Activated naive CD8-positive, alpha-beta T cell treated with anti-CD3 and anti-CD28 coated beads, Interleukin-2, amount 50 U/mL, for 16 hours (primary cell): ENCODE data around the gene ACYP2.
"Not testable (repeated sequence)": the region's sequence is repeated elsewhere in the genome, so short reads cannot be mapped to it uniquely, and the experiment has no call there.

Experiments used
- DNase-seq: peaks from one replicate; pipeline ENCODE4 v3.0.0-alpha.2; 2020; ENCODE audit warnings: low read depth, low spot score

Gene ACYP2

DNA sequence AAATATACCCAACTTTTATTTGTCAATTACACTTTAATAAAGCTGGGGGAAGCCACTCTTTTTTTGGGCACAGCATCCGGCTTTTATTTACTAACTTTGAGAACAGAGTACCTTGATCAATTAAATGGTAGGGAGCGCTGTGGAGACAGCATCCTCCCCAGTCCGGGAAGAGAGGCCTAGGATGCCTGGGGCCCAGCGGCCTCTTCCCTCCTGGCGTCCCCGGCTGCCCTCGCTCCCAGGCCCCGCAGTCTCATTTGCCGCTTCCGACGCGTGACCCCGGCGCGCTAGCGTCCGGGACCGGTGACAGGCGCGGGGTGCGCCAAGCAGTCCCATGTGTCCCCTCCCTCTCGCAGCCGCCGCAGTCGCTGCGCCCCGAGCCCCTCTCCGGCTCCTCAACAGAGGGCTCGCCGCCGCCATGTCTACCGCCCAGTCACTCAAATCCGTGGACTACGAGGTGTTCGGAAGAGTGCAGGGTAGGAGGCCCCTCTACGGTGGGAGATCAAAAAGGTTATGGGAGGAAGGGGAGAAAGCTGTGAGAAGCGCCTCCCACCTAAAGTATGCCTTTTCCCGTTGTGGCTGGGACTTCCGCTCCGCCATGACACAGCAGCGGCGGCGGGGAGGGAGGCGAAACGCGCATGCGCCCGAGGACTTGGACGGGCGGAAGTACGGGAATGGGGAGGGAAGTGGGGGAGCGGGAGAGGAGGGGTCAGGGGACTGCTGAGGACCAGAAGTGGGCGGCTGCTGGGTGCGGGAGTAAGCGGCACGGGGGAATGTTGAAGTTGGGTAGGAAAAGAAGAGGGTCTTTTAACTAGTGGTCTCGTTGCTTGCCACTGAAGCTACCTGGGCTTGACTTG lies at the start of gene ACYP2:
TSS of gene ACYP2 (plus strand) at position 332 of the 854 bp plus-strand sequence.
- DNase-seq: peak; percentile 82

DNA sequence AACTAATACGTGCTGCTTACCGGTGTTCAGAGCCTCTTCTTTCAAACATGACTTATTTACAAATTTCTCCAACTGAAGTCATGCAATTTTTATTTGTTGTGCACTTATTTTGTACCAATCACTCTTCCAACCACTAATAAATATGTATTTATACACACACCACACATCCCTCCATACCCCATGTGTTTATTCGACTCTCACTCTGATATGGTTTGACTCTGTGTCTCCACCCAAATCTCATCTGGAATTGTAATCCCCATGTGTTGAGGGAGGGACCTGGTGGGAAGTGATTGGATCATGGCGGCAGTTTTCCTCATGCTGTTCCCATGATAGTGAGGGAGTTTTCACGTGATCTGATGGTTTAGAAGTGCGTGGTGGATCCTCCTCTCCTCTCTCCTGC lies 49.5 kb upstream of the ACYP2 start:
- no peak for DNase-seq

DNA sequence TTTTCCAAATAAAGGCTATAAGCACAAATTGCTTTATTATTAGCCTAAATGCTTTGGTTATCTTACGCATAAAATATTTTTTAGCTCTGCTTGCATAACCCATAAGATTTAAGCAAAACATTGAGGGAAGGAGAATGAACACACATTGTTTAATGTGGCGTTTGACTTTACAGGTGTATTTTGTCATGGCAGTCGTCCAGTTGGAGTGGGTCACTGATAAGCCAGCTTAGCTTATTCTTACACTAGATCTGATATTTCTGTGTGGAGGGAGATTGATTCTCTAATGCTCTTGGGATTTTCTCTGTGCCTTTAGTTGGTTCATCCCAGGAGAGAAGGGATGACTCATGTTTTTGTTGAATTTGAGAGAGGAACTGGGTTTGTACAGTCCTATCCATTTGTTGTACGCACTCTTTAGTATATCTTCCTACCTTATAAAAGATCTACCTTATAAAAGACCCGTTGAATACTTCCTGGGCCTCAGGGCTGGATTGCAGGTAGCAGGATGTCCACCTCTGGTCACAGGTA lies 47.5 kb upstream of the ACYP2 start:
- DNase-seq: no peak

GRCh38 chr2:54072483-54072882 lies 42.9 kb upstream of the ACYP2 start:
- DNase-seq: not testable (repeated sequence)

GRCh38 chr2:54073796-54074195 lies 41.6 kb upstream of the ACYP2 start:
- no peak for DNase-seq

GRCh38 chr2:54074606-54075341 lies 40.6 kb upstream of the ACYP2 start:
- DNase-seq: no peak

- DNase-seq: no peak
Measured at GRCh38 chr2:54076586-54076985, 38.8 kb upstream of the ACYP2 start.

GRCh38 chr2:54077088-54077900 lies 38.1 kb upstream of the ACYP2 start:
- no peak for DNase-seq

GRCh38 chr2:54079331-54079730 lies 36.1 kb upstream of the ACYP2 start:
- DNase-seq: no peak

- DNase-seq: no peak
Measured at GRCh38 chr2:54081574-54081973, 33.8 kb upstream of the ACYP2 start.

DNA sequence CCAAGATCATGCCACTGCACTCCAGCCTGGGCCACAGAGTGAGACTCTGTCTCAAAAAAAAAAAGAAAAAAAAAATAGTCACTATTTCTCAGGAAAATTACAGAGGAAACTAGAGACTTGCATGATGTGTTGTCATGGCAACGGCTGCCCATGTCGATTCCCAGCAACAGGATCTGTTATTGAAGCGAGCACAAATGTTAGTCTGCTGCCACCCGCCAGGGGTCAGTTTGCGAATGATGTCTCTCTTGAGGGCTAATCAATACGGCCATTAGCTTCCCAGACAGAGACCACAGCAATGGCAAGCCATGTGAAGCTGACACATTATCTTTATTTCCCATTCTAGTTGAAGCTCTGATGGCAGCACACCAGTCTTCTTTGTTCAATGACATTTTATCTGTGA lies 32.4 kb upstream of the ACYP2 start:
- no peak for DNase-seq

DNA sequence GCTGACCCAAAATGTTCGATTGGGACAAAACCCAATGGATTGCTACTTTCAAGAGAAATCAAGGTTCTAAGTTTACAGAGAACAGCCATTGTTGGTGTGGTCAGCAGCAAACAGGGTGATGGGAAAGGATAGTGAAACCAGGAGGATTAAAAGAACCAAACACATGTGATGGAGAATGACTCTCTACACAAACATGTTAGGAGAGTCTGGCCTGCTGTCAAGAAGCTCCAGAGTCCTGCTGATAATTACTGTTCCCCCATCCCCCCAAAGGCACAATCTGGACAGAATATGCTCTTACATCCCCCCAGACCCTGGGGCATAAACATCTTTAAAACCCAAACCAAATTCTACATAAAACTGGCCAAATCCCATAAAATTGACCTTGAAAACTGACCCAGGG lies 32.0 kb upstream of the ACYP2 start:
- DNase-seq: no peak

- DNase-seq: no peak
Measured at GRCh38 chr2:54084600-54084999, 30.8 kb upstream of the ACYP2 start.

DNA sequence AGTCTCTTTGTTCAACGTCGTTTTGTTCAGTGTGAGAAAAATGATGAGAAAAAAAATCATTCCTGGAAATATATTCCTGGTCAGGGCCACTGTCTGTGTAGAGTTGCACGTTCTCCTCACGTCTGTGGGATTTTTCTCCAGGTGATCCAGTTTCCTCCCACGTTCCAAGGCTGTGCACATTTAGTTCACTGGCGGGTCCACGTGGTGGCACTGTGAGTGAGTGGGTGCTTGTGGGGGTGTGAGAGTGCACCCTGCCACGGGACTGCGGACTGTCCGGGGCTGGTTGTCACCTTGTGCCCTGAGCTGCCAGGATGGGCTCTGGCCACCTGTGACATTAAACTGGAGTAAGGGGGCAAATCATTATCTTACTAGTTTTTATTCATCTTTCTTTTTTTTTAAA lies 30.3 kb upstream of the ACYP2 start:
- DNase-seq: no peak

GRCh38 chr2:54086157-54086556 lies 29.3 kb upstream of the ACYP2 start:
- no peak for DNase-seq

DNA sequence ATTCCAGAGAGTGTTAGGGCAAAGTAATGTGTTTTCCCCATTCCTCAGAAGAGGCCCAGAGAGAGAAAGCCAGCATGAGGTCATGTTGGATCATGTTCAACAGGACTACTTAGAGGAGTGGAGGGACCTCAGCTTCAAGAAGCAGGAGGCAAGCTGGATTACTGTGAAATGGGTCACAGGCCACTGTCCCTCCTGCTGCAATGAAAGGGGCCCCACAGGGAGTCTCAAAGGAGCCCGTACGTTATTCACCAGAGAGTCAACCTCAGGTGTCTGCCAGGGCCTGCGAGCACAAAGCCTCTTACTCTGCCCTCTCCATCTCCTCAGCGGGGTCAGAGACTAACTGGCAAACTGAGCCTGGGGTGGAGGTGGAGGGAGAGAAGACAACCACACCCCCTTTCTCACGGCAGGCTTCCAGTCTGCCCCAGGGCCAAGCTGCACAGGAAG lies 27.2 kb upstream of the ACYP2 start:
- DNase-seq: no peak

DNA sequence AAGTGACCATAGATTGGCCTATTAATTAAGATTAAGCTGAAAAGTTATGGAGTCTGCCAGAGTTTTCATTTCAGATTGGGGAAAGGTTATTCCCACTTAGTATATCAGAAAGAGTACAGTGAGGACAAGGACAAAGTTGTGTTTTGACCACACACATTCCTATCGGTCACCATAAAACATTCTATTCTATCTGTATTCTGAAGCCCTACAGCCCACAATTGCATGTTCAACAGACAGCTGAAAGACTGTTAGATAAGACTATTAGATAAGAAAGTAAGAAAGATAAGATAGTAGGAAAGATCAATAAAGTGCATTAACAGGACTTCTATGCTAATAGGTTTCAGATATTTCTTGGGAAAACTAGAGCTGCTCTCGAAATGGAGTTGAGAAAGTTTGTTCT lies 26.7 kb upstream of the ACYP2 start:
- no peak for DNase-seq

- DNase-seq: no peak
Measured at GRCh38 chr2:54090521-54091117, 24.8 kb upstream of the ACYP2 start.

- DNase-seq: no peak
Measured at GRCh38 chr2:54092940-54093339, 22.5 kb upstream of the ACYP2 start.

DNA sequence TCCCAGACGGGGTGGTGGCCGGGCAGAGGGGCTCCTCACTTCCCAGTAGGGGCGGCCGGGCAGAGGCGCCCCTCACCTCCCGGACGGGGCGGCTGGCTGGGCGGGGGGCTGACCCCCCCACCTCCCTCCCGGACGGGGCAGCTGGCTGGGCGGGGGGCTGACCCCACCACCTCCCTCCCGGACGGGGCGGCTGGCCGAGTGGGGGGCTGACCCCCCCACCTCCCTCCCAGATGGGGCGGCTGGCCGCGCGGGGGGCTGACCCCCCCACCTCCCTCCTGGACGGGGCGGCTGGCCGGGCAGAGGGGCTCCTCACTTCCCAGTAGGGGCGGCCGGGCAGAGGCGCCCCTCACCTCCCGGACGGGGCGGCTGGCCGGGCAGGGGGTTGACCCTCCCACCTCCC lies 20.0 kb upstream of the ACYP2 start:
- not testable (repeated sequence) for DNase-seq

GRCh38 chr2:54096141-54096540 lies 19.3 kb upstream of the ACYP2 start:
- not testable (repeated sequence) for DNase-seq
